ENCODE data around the gene ERN1. TPM values are rescaled to one million over a fixed set of nuclear protein-coding genes. Genes with fewer than 3 reads are reported as not detected.

Gene ERN1
- total RNA-seq, 2 donors from 2014 or later: 63.3 to 77.1 TPM

GRCh38 chr17:64129515-64129764 is 504 bp downstream of the ERN1 start:
- peaks cover 36% of the 10 kb centered on the region for H3K4me1 ChIP-seq
- peak overlapping the region; percentile 92 to 99 (median 97) for H3K27ac ChIP-seq
- H3K27me3 ChIP-seq: no peaks in the 10 kb centered on the region
- intact Hi-C loops (cut with DNase I): no loop called here
- ATAC-seq (no peak), DNase-seq (no peak)
- H3K36me3 ChIP-seq (replicated peaks in 1 of 2; ENCODE audit: insufficient read depth in 1 of 2, low read depth in 2 of 2): no peaks in the 10 kb centered on the region
- no peaks in the 10 kb centered on the region for H3K9me3 ChIP-seq
- 0% methylated on average over 12 to 31 of the region's 31 CpGs for WGBS, 2 donors
- H3K4me3 ChIP-seq: peak overlapping the region; percentile 86 to 94
- no peak for TF ChIP-seq CTCF (IDR thresholded peaks at IDR 0.05)
- no peak for TF ChIP-seq POLR2A (IDR thresholded peaks at IDR 0.05)

- Histone ChIP-seq H3K4me1 (peaks cover 36% of the 10 kb centered on the region), H3K36me3 (replicated peaks in 1 of 2; ENCODE audit: insufficient read depth in 1 of 2, low read depth in 2 of 2) (no peaks in the 10 kb centered on the region), H3K9me3 (no peaks in the 10 kb centered on the region), H3K4me3 (peak overlapping the region; percentile 86 to 94), H3K27ac (peak overlapping the region; percentile 92 to 99 (median 97)), H3K27me3 (no peaks in the 10 kb centered on the region)
- ATAC-seq: peak; percentile 20
- 3 to 6% methylated on average over 10 to 15 of the region's 15 CpGs for WGBS, 2 donors
- TF ChIP-seq POLR2A (IDR thresholded peaks at IDR 0.05) (peak in 2 of 3 donors; percentile 47 to 63), CTCF (IDR thresholded peaks at IDR 0.05) (no peak)
- intact Hi-C loops (cut with DNase I): no loop called here
- peak; percentile 50 to 69 (median 61) for DNase-seq
Measured at GRCh38 chr17:64128787-64129514, 993 bp downstream of the ERN1 start.

- ATAC-seq: no peak
- intact Hi-C loops (cut with DNase I): no loop called here
- Histone ChIP-seq H3K36me3 (replicated peaks in 1 of 2; ENCODE audit: insufficient read depth in 1 of 2, low read depth in 2 of 2) (no peaks in the 10 kb centered on the region), H3K4me1 (peaks cover 50% of the 10 kb centered on the region), H3K4me3 (no peak overlapping the region), H3K27me3 (no peaks in the 10 kb centered on the region), H3K9me3 (no peaks in the 10 kb centered on the region), H3K27ac (peak overlapping the region in 3 of 4 donors; percentile 3 to 99 (median 98))
- DNase-seq: no peak
- no peak for TF ChIP-seq CTCF (IDR thresholded peaks at IDR 0.05)
- WGBS, 2 donors: 38% methylated on average over 1 of the region's 1 CpG
Measured at GRCh38 chr17:64126918-64127317, 3.0 kb downstream of the ERN1 start.

GRCh38 chr17:64125937-64126336 is 4.0 kb downstream of the ERN1 start:
- H3K4me3 ChIP-seq: no peak overlapping the region
- no peaks in the 10 kb centered on the region for H3K27me3 ChIP-seq
- WGBS, 2 donors: 44 to 51% methylated on average over 3 of the region's 3 CpGs
- TF ChIP-seq CTCF (IDR thresholded peaks at IDR 0.05) (no peak), POLR2A (IDR thresholded peaks at IDR 0.05) (no peak)
- ATAC-seq (no peak), DNase-seq (no peak)
- peak overlapping the region in 1 of 4 donors; percentile 99 for H3K27ac ChIP-seq
- no peaks in the 10 kb centered on the region for H3K36me3 ChIP-seq (replicated peaks in 1 of 2; ENCODE audit: insufficient read depth in 1 of 2, low read depth in 2 of 2)
- intact Hi-C loops (cut with DNase I): no loop called here
- peaks cover 60% of the 10 kb centered on the region for H3K4me1 ChIP-seq
- no peaks in the 10 kb centered on the region for H3K9me3 ChIP-seq

GRCh38 chr17:64124609-64125008 is 5.3 kb downstream of the ERN1 start:
- intact Hi-C loops (cut with DNase I): loop anchor here (5.0 kb wide), 1 partner anchor 62 kb away; no protein-coding TSS in a partner anchor
- H3K27ac ChIP-seq: no peak overlapping the region
- H3K4me1 ChIP-seq: peaks cover 67% of the 10 kb centered on the region
- H3K4me3 ChIP-seq: no peak overlapping the region
- H3K27me3 ChIP-seq: no peaks in the 10 kb centered on the region
- ATAC-seq: no peak
- TF ChIP-seq CTCF (IDR thresholded peaks at IDR 0.05) (no peak), POLR2A (IDR thresholded peaks at IDR 0.05) (no peak)
- no peak for DNase-seq
- no peaks in the 10 kb centered on the region for H3K36me3 ChIP-seq (replicated peaks in 1 of 2; ENCODE audit: insufficient read depth in 1 of 2, low read depth in 2 of 2)
- no peaks in the 10 kb centered on the region for H3K9me3 ChIP-seq
- WGBS, 2 donors: 81 to 90% methylated on average over 3 of the region's 3 CpGs

Measured in body of pancreas (tissue), 4 donors.